WTC11 (cell line): ENCODE results near the gene ARHGAP10.

ENCODE experiments used
- ATF1 ChIP-seq: sonication (generic); formaldehyde crosslinking; IDR thresholded peaks from 2 replicates; pipeline ENCODE4 v1.8.1; 2023; ENCODE audit warnings: mild to moderate bottlenecking, moderate library complexity, missing genetic modification reagents
- CTCF ChIP-seq: fragments of 200-600 bp; IDR thresholded peaks from 2 replicates; pipeline ENCODE4 v1.8.0; 2022; ENCODE audit warnings: antibody characterized with exemption
- ETV6 ChIP-seq: sonication (generic); formaldehyde crosslinking; IDR thresholded peaks from 2 replicates; pipeline ENCODE4 v1.8.1; 2022; ENCODE audit warnings: mild to moderate bottlenecking, missing genetic modification reagents
- HMGXB4 ChIP-seq: sonication (generic); formaldehyde crosslinking; IDR thresholded peaks from 2 replicates; pipeline ENCODE4 v1.8.1; 2023; ENCODE audit warnings: mild to moderate bottlenecking, moderate library complexity, missing genetic modification reagents
- KAT7 ChIP-seq: sonication (generic); formaldehyde crosslinking; IDR thresholded peaks from 2 replicates; pipeline ENCODE4 v1.8.1; 2023; ENCODE audit warnings: missing genetic modification reagents, mild to moderate bottlenecking, borderline replicate concordance
- MAX ChIP-seq: sonication (generic); formaldehyde crosslinking; IDR thresholded peaks from 2 replicates; pipeline ENCODE4 v1.8.0; 2022; ENCODE audit warnings: mild to moderate bottlenecking, missing genetic modification reagents
- TEAD4 ChIP-seq: sonication (generic); formaldehyde crosslinking; IDR thresholded peaks from 2 replicates; pipeline ENCODE4 v1.8.0; 2022; ENCODE audit warnings: mild to moderate bottlenecking, missing genetic modification reagents
- ZBTB43 ChIP-seq: sonication (generic); formaldehyde crosslinking; IDR thresholded peaks from 2 replicates; pipeline ENCODE4 v1.8.1; 2023; ENCODE audit warnings: mild to moderate bottlenecking, missing genetic modification reagents
- ZNF281 ChIP-seq: sonication (generic); formaldehyde crosslinking; IDR thresholded peaks from 2 replicates; pipeline ENCODE4 v1.8.0; 2023; ENCODE audit warnings: mild to moderate bottlenecking, missing genetic modification reagents
- ZNF423 ChIP-seq: fragments of 250-450 bp; sonication (Bioruptor Pico); IDR thresholded peaks from 2 replicates; pipeline ENCODE4 v2.1.2; 2022; ENCODE audit warnings: mild to moderate bottlenecking, moderate library complexity

- TF ChIP-seq KAT7 (CRISPR knock-in tag) (no peak), HMGXB4 (no peak), CTCF (no peak), ZBTB43 (CRISPR knock-in tag) (no peak), ZNF423 (CRISPR knock-in tag) (no peak), ETV6 (CRISPR knock-in tag) (no peak), MAX (CRISPR knock-in tag) (no peak), ZNF281 (CRISPR knock-in tag) (no peak), ATF1 (CRISPR knock-in tag) (no peak), TEAD4 (CRISPR knock-in tag) (no peak)
Observed at GRCh38 chr4:148081745-148082144, 349.9 kb downstream of the ARHGAP10 start.
